GM23338 (cell line): Measurements from ENCODE around the gene MIB2. TPM values are rescaled to one million over a fixed set of nuclear protein-coding genes. Genes with fewer than 3 reads are reported as not detected.

Experiments
- ATAC-seq: fragments of 200-7000 bp; cut with Tn5 transposase; 3 replicates; pipeline ENCODE4 v1.9.1; 2020
- DNase-seq: peaks from one replicate; pipeline ENCODE4 v3.0.0-alpha.2; 2015; ENCODE audit warnings: low spot score
- H2AFZ ChIP-seq: fragments of 200-600 bp; sonication (generic); 2 replicates; pipeline ENCODE4 v1.8.0; 2016; ENCODE audit warnings: antibody characterized with exemption, mild to moderate bottlenecking, moderate library complexity
- H3F3A ChIP-seq: fragments of 200-600 bp; sonication (generic); replicated peaks from 2 replicates; pipeline ENCODE4 v1.8.0; 2017; ENCODE audit warnings: antibody characterized with exemption, mixed run types, low read depth
- H3K27ac ChIP-seq: fragments of 200-600 bp; sonication (generic); 2 replicates; pipeline ENCODE4 v1.6.1; 2016; ENCODE audit warnings: low read depth
- H3K27me3 ChIP-seq: fragments of 200-600 bp; sonication (generic); 2 replicates; pipeline ENCODE4 v1.8.0; 2016; ENCODE audit warnings: mild to moderate bottlenecking, mixed run types, moderate library complexity; ENCODE audit not compliant: insufficient read depth
- H3K36me3 ChIP-seq: fragments of 200-600 bp; sonication (generic); 2 replicates; pipeline ENCODE4 v1.8.0; 2016; ENCODE audit warnings: mild to moderate bottlenecking; ENCODE audit not compliant: insufficient read depth
- H3K4me1 ChIP-seq: fragments of 200-600 bp; sonication (generic); 2 replicates; pipeline ENCODE4 v1.8.0; 2016; ENCODE audit warnings: mild to moderate bottlenecking, moderate library complexity; ENCODE audit not compliant: insufficient read depth
- H3K4me2 ChIP-seq: fragments of 200-600 bp; sonication (generic); 2 replicates; pipeline ENCODE4 v1.7.1; 2017; ENCODE audit warnings: mixed run types
- H3K4me3 ChIP-seq: fragments of 200-600 bp; sonication (generic); 2 replicates; pipeline ENCODE4 v1.6.1; 2016; ENCODE audit warnings: mixed run types
- H3K79me2 ChIP-seq: fragments of 200-600 bp; sonication (generic); replicated peaks from 2 replicates; pipeline ENCODE4 v1.8.0; 2017; ENCODE audit warnings: mild to moderate bottlenecking; ENCODE audit not compliant: insufficient read depth
- H3K9me2 ChIP-seq: fragments of 200-600 bp; sonication (generic); 2 replicates; pipeline ENCODE4 v1.8.0; 2017; ENCODE audit not compliant: insufficient read depth
- H4K20me1 ChIP-seq: fragments of 200-600 bp; sonication (generic); replicated peaks from 2 replicates; pipeline ENCODE4 v1.8.0; 2017; ENCODE audit warnings: mild to moderate bottlenecking; ENCODE audit not compliant: insufficient read depth
- H3K27ac Mint-ChIP-seq: 2 replicates; pipeline ENCODE4 v1.8.0; 2020; ENCODE audit warnings: inconsistent platforms, mild to moderate bottlenecking, moderate library complexity, mixed read lengths
- H3K27me3 Mint-ChIP-seq: 3 replicates; pipeline ENCODE4 v1.8.0; 2022; ENCODE audit warnings: low read depth, mild to moderate bottlenecking, moderate library complexity, mixed read lengths, inconsistent platforms; ENCODE audit not compliant: insufficient read depth, poor library complexity
- H3K36me3 Mint-ChIP-seq: 3 replicates; pipeline ENCODE4 v1.8.0; 2021; ENCODE audit warnings: low read depth, mild to moderate bottlenecking, inconsistent platforms, moderate library complexity, mixed read lengths
- H3K4me1 Mint-ChIP-seq: 3 replicates; pipeline ENCODE4 v1.8.0; 2020; ENCODE audit warnings: mild to moderate bottlenecking, inconsistent platforms, mixed read lengths
- H3K4me3 Mint-ChIP-seq: 3 replicates; pipeline ENCODE4 v1.8.0; 2021; ENCODE audit warnings: moderate library complexity, mild to moderate bottlenecking, inconsistent platforms, mixed read lengths
- H3K9me3 Mint-ChIP-seq: 3 replicates; pipeline ENCODE4 v1.8.0; 2020; ENCODE audit warnings: moderate library complexity, mild to moderate bottlenecking, inconsistent platforms, mixed read lengths
- CREB1 ChIP-seq: fragments of 250-450 bp; sonication (Bioruptor Pico); IDR thresholded peaks from 2 replicates; pipeline ENCODE4 v1.5.0; 2020; ENCODE audit warnings: low read depth, mild to moderate bottlenecking, moderate library complexity
- ETS1 ChIP-seq: IDR thresholded peaks from 2 replicates; pipeline ENCODE4 v1.6.1; 2016; ENCODE audit warnings: antibody characterized with exemption
- EZH2 ChIP-seq: fragments of 200-600 bp; sonication (generic); IDR thresholded peaks from one replicate; pipeline ENCODE4 v1.8.0; 2017; ENCODE audit warnings: antibody characterized with exemption, mild to moderate bottlenecking, low read depth; ENCODE audit not compliant: unreplicated experiment
- EZH2phosphoT487 ChIP-seq: fragments of 200-600 bp; sonication (generic); IDR thresholded peaks from one replicate; pipeline ENCODE4 v1.8.1; 2018; ENCODE audit warnings: antibody characterized with exemption; ENCODE audit not compliant: unreplicated experiment
- JUNB ChIP-seq: IDR thresholded peaks from one replicate; pipeline ENCODE4 v1.6.1; 2016; ENCODE audit warnings: antibody characterized with exemption; ENCODE audit not compliant: unreplicated experiment
- NANOG ChIP-seq: IDR thresholded peaks from 2 replicates; pipeline ENCODE4 v1.6.1; 2016; ENCODE audit warnings: antibody characterized with exemption, borderline replicate concordance
- POLR2AphosphoS5 ChIP-seq: IDR thresholded peaks from 2 replicates; pipeline ENCODE4 v1.6.1; 2016; ENCODE audit warnings: antibody characterized with exemption, low read depth
- REST ChIP-seq: IDR thresholded peaks from one replicate; pipeline ENCODE4 v1.6.1; 2018; ENCODE audit warnings: antibody characterized with exemption; ENCODE audit not compliant: unreplicated experiment
- STAT1 ChIP-seq: IDR thresholded peaks from one replicate; pipeline ENCODE4 v1.6.1; 2016; ENCODE audit warnings: antibody characterized with exemption; ENCODE audit not compliant: unreplicated experiment
- ZNF114 ChIP-seq: fragments of 250-450 bp; sonication (Bioruptor Pico); IDR thresholded peaks from 2 replicates; pipeline ENCODE4 v1.5.0; 2020; ENCODE audit warnings: mild to moderate bottlenecking, moderate library complexity
- ZNF331 ChIP-seq: fragments of 250-450 bp; sonication (Bioruptor Pico); IDR thresholded peaks from 2 replicates; pipeline ENCODE4 v1.5.0; 2020; ENCODE audit warnings: low read depth, mild to moderate bottlenecking, moderate library complexity
- polyA plus RNA-seq: library from polyadenylated mRNA; unstranded; fragments of >200 nt; fragmentation: Nextera tagmentation; extraction: Ambion mirVana; gene quantifications from 2 replicates; pipeline ENCODE4 v1.2.1, GENCODE V29; 2016
- total RNA-seq: library from RNA; depleted of rRNA; stranded (reverse); fragments of >200 nt; shearing (Covaris generic); gene quantifications from 2 replicates; pipeline ENCODE4 v1.2.3, GENCODE V29; 2014
- TF ChIP-seq, protein P1 (sequence below), 2 experiments: fragments of 200-600 bp in 1 of 2; sonication (generic) in 1 of 2; conservative IDR thresholded peaks; 2 replicates each; pipeline versions ENCODE4 v1.5.1 to v1.6.1; 2016 to 2017; ENCODE audit warnings: antibody characterized with exemption in 2 of 2, low read depth in 2 of 2, mild to moderate bottlenecking in 2 of 2, moderate library complexity in 1 of 2
- TF ChIP-seq, protein P2 (sequence below): fragments of 250-450 bp; sonication (Bioruptor Pico); IDR thresholded peaks from 2 replicates; pipeline ENCODE4 v1.5.0; 2020; ENCODE audit warnings: mild to moderate bottlenecking, moderate library complexity

Gene MIB2
- total and polyA plus RNA-seq, 2 experiments from 2014 or later = 82.6 to 104 TPM

DNA sequence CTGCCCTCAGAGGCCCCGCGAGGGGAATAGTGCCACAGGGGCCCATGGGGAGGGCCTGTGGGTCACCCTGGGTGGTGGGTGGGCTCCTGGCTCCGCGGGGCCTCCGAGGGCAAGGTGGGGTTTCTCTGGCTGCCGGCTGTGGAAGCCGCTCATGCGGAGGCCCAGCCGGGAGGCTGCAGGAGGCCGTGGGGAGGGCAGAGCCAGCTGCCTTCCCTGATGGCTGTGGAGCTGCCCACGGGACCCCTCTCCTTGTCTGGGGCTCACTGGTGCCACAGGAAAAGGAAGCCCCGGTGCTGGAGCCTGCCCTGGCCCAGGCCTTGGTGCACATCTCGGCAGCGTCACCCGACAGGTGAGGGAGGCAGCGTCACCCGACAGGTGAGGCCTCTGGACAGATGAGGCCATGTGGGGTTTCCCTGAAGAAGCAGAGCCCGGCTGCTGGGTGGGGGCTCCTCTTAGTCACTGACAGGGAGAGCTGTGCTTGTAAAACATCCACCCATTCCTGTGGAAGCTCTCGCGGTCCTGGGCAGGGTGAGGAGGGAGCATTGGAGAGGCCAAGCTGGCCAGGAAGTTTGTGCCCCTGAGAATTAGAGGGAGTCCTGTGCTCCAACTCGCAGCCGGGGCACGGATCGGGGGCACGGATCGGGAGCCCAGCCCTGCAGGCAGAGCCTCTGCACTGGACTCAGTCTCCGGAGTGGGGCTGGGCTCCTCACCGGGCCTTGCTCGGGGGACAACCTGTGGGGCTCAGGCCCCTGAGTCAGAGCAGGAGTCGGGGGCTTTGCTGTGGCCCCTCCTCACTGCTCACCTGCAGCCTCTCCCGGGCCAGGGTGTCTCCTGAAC is 6.1 kb downstream of the MIB2 start:
- Mint-ChIP-seq H3K27me3 (peaks cover 16% of the 10 kb centered on the region), H3K36me3 (no peaks in the 10 kb centered on the region; the same call in 2 of the 3 replicates), H3K27ac (no peak overlapping the region), H3K4me1 (no peaks in the 10 kb centered on the region; the same call in 2 of the 3 replicates), H3K4me3 (no peak overlapping the region), H3K9me3 (no peaks in the 10 kb centered on the region; the same call in 2 of the 3 replicates)
- Histone ChIP-seq H4K20me1 (peaks cover 5% of the 10 kb centered on the region), H3F3A (no peaks in the 10 kb centered on the region; the same call in 1 of the 2 replicates), H3K27ac (no peak overlapping the region), H3K4me2 (no peak overlapping the region), H3K36me3 (no peaks in the 10 kb centered on the region), H3K27me3 (no peaks in the 10 kb centered on the region), H3K9me2 (no peaks in the 10 kb centered on the region), H3K4me1 (no peaks in the 10 kb centered on the region; the same call in 1 of the 2 replicates), H3K79me2 (no peaks in the 10 kb centered on the region; the same call in 1 of the 2 replicates), H3K4me3 (no peak overlapping the region), H2AFZ (no peak overlapping the region)
- no peak for TF ChIP-seq POLR2AphosphoS5
- TF ChIP-seq STAT1 = no peak
- TF ChIP-seq, protein P1, sequence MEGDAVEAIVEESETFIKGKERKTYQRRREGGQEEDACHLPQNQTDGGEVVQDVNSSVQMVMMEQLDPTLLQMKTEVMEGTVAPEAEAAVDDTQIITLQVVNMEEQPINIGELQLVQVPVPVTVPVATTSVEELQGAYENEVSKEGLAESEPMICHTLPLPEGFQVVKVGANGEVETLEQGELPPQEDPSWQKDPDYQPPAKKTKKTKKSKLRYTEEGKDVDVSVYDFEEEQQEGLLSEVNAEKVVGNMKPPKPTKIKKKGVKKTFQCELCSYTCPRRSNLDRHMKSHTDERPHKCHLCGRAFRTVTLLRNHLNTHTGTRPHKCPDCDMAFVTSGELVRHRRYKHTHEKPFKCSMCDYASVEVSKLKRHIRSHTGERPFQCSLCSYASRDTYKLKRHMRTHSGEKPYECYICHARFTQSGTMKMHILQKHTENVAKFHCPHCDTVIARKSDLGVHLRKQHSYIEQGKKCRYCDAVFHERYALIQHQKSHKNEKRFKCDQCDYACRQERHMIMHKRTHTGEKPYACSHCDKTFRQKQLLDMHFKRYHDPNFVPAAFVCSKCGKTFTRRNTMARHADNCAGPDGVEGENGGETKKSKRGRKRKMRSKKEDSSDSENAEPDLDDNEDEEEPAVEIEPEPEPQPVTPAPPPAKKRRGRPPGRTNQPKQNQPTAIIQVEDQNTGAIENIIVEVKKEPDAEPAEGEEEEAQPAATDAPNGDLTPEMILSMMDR (conservative IDR thresholded peaks at IDR 0.05; ENCODE audit: low read depth in 2 of 2) = no peak
- TF ChIP-seq EZH2 = no peak
- no peak for TF ChIP-seq CREB1 (CRISPR knock-in tag)
- no peak for TF ChIP-seq EZH2phosphoT487
- TF ChIP-seq ZNF114 (CRISPR knock-in tag) = no peak
- TF ChIP-seq, protein P2, sequence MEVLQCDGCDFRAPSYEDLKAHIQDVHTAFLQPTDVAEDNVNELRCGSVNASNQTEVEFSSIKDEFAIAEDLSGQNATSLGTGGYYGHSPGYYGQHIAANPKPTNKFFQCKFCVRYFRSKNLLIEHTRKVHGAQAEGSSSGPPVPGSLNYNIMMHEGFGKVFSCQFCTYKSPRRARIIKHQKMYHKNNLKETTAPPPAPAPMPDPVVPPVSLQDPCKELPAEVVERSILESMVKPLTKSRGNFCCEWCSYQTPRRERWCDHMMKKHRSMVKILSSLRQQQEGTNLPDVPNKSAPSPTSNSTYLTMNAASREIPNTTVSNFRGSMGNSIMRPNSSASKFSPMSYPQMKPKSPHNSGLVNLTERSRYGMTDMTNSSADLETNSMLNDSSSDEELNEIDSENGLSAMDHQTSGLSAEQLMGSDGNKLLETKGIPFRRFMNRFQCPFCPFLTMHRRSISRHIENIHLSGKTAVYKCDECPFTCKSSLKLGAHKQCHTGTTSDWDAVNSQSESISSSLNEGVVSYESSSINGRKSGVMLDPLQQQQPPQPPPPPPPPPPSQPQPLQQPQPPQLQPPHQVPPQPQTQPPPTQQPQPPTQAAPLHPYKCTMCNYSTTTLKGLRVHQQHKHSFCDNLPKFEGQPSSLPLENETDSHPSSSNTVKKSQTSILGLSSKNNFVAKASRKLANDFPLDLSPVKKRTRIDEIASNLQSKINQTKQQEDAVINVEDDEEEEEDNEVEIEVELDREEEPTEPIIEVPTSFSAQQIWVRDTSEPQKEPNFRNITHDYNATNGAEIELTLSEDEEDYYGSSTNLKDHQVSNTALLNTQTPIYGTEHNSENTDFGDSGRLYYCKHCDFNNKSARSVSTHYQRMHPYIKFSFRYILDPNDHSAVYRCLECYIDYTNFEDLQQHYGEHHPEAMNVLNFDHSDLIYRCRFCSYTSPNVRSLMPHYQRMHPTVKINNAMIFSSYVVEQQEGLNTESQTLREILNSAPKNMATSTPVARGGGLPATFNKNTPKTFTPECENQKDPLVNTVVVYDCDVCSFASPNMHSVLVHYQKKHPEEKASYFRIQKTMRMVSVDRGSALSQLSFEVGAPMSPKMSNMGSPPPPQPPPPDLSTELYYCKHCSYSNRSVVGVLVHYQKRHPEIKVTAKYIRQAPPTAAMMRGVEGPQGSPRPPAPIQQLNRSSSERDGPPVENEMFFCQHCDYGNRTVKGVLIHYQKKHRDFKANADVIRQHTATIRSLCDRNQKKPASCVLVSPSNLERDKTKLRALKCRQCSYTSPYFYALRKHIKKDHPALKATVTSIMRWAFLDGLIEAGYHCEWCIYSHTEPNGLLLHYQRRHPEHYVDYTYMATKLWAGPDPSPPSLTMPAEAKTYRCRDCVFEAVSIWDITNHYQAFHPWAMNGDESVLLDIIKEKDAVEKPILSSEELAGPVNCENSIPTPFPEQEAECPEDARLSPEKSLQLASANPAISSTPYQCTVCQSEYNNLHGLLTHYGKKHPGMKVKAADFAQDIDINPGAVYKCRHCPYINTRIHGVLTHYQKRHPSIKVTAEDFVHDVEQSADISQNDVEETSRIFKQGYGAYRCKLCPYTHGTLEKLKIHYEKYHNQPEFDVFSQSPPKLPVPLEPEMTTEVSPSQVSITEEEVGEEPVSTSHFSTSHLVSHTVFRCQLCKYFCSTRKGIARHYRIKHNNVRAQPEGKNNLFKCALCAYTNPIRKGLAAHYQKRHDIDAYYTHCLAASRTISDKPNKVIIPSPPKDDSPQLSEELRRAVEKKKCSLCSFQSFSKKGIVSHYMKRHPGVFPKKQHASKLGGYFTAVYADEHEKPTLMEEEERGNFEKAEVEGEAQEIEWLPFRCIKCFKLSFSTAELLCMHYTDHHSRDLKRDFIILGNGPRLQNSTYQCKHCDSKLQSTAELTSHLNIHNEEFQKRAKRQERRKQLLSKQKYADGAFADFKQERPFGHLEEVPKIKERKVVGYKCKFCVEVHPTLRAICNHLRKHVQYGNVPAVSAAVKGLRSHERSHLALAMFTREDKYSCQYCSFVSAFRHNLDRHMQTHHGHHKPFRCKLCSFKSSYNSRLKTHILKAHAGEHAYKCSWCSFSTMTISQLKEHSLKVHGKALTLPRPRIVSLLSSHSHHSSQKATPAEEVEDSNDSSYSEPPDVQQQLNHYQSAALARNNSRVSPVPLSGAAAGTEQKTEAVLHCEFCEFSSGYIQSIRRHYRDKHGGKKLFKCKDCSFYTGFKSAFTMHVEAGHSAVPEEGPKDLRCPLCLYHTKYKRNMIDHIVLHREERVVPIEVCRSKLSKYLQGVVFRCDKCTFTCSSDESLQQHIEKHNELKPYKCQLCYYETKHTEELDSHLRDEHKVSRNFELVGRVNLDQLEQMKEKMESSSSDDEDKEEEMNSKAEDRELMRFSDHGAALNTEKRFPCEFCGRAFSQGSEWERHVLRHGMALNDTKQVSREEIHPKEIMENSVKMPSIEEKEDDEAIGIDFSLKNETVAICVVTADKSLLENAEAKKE (CRISPR knock-in tag) = no peak
- TF ChIP-seq NANOG = no peak
- no peak for TF ChIP-seq REST
- no peak for TF ChIP-seq JUNB
- no peak for TF ChIP-seq ZNF331
- TF ChIP-seq ETS1 = no peak
- ATAC-seq = no peak
- DNase-seq = no peak
